Ramos (cell line): ENCODE measurements around the gene OR10A2.
"Not testable (repeated sequence)": the region's sequence is repeated elsewhere in the genome, so short reads cannot be mapped to it uniquely, and the experiment has no call there.

Source experiments
- in situ Hi-C: fragments of 300-500 bp; cut with MboI; formaldehyde crosslinking; loops from one replicate; pipeline ENCODE4 v1.14.3; 2022; ENCODE audit warnings: low sequenced_read_pairs; ENCODE audit not compliant: unreplicated experiment

The OR10A2 gene

DNA sequence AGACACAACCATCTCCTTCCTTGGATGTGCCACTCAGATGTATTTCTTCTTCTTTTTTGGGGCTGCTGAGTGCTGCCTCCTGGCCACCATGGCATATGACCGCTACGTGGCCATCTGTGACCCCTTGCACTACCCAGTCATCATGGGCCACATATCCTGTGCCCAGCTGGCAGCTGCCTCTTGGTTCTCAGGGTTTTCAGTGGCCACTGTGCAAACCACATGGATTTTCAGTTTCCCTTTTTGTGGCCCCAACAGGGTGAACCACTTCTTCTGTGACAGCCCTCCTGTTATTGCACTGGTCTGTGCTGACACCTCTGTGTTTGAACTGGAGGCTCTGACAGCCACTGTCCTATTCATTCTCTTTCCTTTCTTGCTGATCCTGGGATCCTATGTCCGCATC lies 14.1 kb downstream of the OR10A2 start:
- in situ Hi-C loops, result no loop called here

DNA sequence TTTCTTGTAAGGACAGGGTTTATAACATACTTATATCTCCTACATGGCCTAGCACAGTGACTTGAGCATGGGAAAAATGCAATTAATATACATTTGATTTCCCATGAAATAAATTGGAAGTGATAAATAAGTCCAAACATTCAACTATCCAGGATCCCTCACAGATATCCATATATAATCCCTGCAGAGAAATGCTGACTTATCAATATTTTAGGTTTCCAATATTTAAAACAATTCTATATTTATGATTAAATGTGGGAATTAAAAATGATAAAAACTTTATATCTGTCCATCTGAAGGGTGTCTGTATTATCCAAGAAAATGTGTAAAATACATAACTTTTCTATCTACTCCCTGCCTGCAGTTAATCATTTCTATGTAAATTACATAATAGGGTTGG lies 19.9 kb downstream of the OR10A2 start:
- in situ Hi-C loops, result no loop called here

DNA sequence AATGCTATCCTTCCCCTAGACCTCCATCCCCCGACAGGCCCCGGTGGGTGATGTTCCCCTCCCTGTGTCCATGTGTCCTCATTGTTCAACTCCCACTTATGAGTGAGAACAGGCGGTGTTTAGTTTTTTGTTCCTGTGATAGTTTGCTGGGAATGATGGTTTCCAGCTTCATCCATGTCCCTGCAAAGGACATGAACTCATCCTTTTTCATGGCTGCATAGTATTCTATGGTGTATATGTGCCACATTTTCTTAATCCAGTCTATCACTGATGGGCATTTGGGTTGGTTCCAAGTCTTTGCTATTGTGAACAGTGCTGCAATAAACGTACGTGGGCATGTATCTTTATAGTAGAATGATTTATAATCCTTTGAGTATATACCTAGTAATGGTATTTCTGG lies 24.9 kb downstream of the OR10A2 start:
- in situ Hi-C loops, result not testable (repeated sequence)

DNA sequence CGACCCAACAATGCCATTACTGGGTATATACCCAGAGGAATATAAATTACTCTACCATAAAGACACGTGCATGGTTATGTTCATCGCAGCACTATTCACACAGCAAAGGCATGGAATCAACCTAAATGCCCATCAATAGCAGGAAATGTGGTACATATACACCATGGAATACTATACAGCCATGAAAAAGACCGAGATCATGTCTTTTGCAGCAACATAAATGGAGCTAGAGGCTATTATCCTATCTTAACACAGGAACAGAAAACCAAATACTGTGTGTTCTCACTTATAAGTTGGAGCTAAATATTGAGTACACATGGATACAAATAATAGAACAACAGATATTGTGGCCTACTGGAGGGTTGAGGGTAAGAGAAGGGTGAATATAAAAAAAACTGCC lies 26.0 kb downstream of the OR10A2 start:
- in situ Hi-C loops, result no loop called here

DNA sequence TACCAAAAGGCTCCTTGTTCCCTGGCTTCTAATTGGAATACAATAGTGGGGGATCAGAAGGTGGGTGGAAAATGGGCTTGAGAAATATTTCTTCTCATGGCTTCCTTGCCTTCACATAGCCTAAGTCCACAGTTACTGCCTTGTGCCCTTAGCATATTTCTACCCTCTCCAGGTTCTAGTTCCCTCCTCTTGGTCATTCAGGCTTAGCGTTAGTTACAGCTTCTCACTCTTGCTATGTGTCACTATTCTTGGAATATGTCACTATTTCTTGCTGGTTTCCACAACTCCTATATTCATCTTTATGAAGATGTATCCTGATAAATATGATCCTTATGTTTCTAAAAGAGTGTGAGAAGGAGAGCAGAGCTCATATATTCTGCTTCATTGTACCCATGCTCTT lies 27.0 kb downstream of the OR10A2 start:
- in situ Hi-C loops, result no loop called here

DNA sequence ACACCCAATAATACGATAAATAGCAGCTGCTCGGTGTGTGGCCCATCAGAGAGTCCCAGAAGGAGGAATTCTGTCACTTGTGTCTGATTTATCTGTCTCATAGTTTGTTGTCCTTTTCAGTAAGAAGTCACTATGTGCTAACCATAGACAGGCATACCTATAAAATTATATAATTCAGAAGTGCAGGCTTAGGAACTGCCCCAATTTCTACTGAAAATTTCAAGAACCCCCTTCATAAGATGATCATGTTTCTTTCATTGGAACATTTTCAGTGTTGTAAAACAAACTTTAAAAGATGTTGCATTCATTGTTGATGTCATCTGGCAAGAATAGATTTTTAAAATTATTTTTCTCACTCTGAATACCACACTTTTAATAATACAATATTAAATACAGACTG lies 29.5 kb downstream of the OR10A2 start, which contains the start of gene OR2D2:
Gene OR2D2, minus strand, starts transcription at position 101 of the 400 bp plus-strand sequence. Its CDS starts 0 bp downstream, at position 101.
- in situ Hi-C loops, result no loop called here

DNA sequence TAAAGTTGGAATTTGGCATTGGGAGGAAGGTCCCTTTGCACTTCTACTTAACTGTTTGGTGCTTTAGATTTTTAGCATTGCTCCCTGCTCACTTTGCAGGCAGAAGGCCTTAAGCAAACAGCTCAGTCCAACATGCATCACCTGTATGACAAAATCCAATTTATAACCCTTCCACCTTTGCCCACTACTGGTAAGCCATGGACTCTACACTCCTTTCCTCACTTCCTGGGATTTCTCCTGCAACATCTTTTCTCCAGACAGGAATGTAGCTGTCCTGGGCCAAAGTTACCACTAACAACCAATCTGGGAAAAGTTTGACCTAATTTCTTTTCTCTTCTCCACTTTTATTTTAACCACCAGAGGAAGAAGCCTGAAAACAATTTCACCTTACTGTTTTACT lies 31.2 kb downstream of the OR10A2 start:
- in situ Hi-C loops, result no loop called here

DNA sequence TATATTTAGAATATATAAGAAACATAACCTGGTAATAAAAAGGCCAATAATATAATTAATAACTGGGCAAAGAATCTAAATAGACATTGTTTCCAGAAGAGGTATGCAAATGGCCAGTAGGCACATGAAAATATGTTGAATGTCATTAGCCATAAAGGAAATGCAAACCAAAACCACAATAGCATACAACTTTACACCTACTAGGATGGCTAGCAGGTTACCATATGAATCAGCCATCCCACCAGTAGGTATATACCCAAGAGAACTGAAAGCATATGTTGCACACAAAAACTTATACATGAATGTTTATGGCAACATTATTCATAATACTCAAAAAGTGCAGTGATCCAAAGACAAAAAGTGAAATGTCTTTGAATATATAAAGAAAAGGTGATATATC lies 32.2 kb downstream of the OR10A2 start:
- in situ Hi-C loops, result no loop called here

DNA sequence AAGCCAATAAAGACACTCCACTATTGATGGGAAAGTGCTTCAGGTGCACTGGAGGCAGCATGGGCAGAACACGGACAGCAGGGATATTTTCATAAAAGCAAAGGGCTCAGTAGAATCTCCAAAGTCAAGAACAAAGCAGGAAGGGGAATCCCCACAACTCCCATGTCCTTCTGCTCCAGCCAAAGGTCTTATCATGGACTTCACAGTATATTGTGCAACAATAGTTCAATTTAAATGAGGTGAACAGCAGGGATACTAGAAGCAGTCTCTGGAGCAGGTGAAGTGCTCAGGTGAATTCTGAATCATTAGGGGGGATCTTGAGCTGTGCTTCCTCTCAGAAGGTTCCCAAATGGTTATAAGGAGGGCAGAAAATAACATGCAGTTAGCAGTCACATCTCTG lies 36.1 kb downstream of the OR10A2 start:
- in situ Hi-C loops, result no loop called here

DNA sequence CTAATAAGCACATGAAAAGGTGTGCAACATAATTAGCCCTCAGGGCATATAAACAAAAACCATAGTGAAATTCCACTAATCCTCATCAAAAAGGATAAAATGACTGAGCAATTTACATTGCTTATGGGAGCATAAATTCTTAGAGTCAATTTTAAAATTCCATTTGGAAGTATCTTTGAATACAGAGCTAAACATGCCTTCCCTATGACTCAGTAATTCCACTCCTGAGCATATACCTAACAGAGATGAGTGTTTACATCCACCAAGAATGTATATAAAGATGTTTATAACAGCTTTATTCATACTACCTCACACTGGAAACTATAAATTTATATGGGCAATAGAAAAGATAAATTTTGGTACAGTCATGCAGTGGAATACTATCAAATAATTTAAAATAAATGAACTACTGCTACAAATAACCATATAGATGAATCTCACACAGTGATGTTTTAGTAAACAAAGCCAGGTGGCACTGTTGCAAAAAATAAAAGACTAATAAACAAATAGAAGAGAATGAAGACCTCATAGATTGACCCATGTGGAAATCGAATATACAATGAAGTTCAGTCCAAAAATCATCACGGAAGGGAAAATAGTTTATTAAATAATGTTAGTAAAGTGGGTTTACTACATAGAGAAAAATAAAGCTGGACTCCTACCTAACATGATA lies 37.6 kb downstream of the OR10A2 start:
- in situ Hi-C loops, result no loop called here

DNA sequence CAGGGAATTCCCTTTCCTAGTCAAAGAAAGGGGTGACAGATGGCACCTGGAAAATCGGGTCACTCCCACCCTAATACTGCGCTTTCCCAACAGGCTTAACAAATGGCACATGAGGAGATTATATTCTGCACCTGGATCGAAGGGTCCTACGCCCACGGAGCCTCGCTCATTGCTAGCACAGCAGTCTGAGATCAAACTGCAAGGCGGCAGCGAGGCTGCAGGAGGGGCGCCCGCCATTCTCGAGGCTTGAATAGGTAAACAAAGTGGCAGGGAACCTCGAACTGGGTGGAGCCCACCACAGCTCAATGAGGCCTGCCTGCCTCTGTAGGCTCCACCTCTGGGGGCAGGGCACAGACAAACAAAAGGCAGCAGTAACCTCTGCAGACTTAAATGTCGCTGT lies 41.9 kb downstream of the OR10A2 start:
- in situ Hi-C loops, result not testable (repeated sequence)

DNA sequence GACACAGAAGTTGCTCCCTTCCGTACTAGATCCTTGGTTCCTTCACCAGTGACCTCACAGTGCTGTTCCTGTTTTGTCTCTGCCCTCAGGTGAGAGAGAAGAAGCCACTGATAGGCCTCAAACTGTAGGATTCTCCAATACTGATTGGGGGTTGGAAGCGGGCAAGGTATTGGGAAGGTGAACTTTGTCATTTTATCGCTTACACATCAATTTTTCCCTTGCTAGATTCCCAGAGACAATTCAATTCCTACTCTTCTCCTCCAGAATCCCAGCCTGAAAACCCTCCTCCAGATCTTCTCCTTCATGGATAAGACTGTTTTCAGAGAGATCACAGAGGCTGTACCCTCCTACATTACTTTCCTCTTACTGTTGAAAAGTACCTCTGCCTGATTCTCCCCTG lies 48.5 kb downstream of the OR10A2 start:
- in situ Hi-C loops, result no loop called here

DNA sequence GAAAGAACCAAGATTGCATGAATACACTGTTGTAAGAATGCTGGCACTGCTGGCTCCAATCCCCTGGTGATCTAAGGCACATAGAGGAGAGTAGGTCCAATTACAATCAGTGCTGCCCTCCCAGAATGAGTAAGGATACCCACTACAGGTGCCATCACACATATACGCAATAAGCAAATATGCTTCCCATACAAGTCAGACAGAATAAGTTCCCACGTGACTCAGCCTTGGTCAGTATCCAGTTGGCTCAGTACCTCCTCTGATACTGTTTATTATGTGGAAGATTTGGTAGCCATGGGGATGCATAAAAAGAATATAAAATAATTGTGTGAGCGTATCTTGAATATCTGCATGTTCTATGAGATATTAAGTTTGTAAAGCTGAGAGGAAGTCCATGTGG lies 49.1 kb downstream of the OR10A2 start:
- in situ Hi-C loops, result no loop called here

DNA sequence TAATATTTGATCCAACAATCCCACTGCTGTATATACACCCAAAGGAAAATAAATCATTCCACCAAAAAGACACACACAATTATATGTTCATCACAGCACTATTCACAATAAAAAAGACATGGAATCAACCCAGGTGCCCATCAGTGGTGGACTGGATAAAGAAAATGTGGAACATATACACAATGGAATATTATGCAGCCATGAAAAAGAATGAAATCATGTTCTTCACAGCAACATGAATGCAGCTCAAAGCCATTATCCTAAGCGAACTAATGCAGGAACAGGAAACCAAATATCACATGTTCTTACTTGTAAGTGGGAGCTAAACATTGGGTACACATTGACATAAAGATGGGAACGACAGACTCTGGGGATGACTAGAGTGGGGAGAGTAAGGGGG lies 56.8 kb downstream of the OR10A2 start:
- in situ Hi-C loops, result no loop called here

DNA sequence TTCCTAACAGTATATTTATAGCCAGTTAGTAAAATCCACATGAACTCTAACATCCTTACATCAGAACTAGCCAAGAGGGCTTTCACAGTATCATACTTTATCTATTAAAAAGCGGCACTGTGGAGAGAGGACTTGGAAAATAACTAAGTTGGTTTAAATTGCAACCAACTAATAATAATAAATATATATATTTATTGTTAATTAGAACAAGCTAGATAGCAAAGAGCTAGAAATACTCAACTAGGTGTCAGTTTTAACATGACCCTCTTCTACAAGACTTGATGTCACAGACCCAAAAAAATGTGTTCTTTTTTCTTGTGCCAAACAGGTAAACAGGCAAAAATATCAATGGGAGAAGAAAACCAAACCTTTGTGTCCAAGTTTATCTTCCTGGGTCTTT lies 57.8 kb downstream of the OR10A2 start, which contains the start of gene OR2D3:
Gene OR2D3, plus strand, starts transcription at position 301 of the 400 bp plus-strand sequence. Its CDS starts 0 bp downstream, at position 301.
- in situ Hi-C loops, result no loop called here
